GM12801 (cell line): ENCODE results near the gene NKX6-2.

Experiments used
- CTCF ChIP-seq: IDR thresholded peaks from one replicate; pipeline ENCODE4 v1.5.1; 2011; ENCODE audit warnings: control low read depth; ENCODE audit not compliant: insufficient read length; ENCODE audit errors: extremely low read depth

Gene NKX6-2

GRCh38 chr10:132776186-132776585, 9.8 kb downstream of the NKX6-2 start:
- no peak for TF ChIP-seq CTCF

GRCh38 chr10:132774902-132775863, 10.8 kb downstream of the NKX6-2 start:
- no peak for TF ChIP-seq CTCF

GRCh38 chr10:132774181-132774901, 11.6 kb downstream of the NKX6-2 start:
- TF ChIP-seq CTCF = no peak

GRCh38 chr10:132770061-132771021, 15.6 kb downstream of the NKX6-2 start:
- TF ChIP-seq CTCF = no peak

GRCh38 chr10:132768346-132769248, 17.4 kb downstream of the NKX6-2 start:
- TF ChIP-seq CTCF = no peak

- TF ChIP-seq CTCF = no peak
These were observed 19.7 kb downstream of the NKX6-2 start for GRCh38 chr10:132766291-132766690.
